ENCODE results near the gene NAIF1. TPM values are rescaled to one million over a fixed set of nuclear protein-coding genes. Genes with fewer than 3 reads are reported as not detected.
A peak's percentile ranks its signal among the peaks of the same experiment; 100 is the strongest.

NAIF1 gene
- total RNA-seq, 1 donor from 2014 or later, result 6.2 TPM

DNA sequence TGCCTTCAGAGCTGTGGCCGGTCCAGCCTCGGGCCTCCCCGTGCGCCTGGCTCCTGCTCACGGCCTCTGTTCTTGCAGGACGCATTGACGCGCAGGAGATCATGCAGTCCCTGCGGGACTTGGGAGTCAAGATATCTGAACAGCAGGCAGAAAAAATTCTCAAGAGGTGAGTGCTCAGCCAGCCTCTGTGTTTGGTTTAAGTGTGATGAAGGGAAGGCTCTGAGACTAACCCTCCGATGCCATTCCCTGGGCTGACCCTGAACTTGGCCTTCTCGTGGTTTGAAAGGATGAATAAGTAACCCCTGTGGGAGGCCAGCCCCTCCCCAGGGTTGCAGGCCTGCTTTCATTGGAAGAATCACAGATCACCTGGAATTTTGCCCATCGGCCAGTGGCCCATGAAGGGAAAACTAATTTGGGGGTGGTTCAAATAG is 34.1 kb upstream of the NAIF1 start:
- H3K9me3 Mint-ChIP-seq (ENCODE audit: unreplicated experiment), result peaks cover 14% of the 10 kb centered on the region
- H3K27me3 Mint-ChIP-seq (ENCODE audit: unreplicated experiment), result peaks cover 8% of the 10 kb centered on the region
- peak overlapping the region; percentile 92 for H3K4me3 Mint-ChIP-seq (ENCODE audit: unreplicated experiment)
- H3K27ac Mint-ChIP-seq (ENCODE audit: unreplicated experiment), result peak overlapping the region; percentile 11
- peaks cover 49% of the 10 kb centered on the region for H3K4me1 Mint-ChIP-seq (ENCODE audit: low read depth, unreplicated experiment)
- H3K36me3 Mint-ChIP-seq (ENCODE audit: unreplicated experiment), result no peaks in the 10 kb centered on the region
- DNase-seq, result no peak
- TF ChIP-seq, protein P1, sequence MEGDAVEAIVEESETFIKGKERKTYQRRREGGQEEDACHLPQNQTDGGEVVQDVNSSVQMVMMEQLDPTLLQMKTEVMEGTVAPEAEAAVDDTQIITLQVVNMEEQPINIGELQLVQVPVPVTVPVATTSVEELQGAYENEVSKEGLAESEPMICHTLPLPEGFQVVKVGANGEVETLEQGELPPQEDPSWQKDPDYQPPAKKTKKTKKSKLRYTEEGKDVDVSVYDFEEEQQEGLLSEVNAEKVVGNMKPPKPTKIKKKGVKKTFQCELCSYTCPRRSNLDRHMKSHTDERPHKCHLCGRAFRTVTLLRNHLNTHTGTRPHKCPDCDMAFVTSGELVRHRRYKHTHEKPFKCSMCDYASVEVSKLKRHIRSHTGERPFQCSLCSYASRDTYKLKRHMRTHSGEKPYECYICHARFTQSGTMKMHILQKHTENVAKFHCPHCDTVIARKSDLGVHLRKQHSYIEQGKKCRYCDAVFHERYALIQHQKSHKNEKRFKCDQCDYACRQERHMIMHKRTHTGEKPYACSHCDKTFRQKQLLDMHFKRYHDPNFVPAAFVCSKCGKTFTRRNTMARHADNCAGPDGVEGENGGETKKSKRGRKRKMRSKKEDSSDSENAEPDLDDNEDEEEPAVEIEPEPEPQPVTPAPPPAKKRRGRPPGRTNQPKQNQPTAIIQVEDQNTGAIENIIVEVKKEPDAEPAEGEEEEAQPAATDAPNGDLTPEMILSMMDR (IDR thresholded peaks at IDR 0.05; ENCODE audit: partially characterized antibody, unreplicated experiment), result no peak

DNA sequence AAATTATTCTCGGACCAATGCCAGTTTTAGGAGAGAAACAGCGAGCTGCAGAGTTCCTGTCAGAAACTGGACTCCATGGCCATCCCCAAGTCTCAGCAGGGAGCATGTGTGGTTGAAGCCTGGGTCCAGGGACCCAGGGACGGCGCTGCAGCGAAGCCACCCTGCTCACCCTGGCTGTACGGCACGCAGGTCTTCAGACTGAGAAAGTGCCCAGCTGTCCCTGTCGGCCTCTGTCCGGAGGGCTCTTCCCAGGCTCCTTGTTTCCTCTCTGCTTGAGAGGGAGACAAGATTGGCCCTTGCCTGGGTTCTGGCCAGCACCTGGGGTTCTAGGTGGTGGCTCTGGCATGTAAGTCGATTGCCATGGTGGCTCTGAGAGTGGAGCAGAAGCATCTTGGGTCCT is 33.5 kb upstream of the NAIF1 start:
- no peaks in the 10 kb centered on the region for H3K36me3 Mint-ChIP-seq (ENCODE audit: unreplicated experiment)
- DNase-seq, result no peak
- peak overlapping the region; percentile 92 for H3K4me3 Mint-ChIP-seq (ENCODE audit: unreplicated experiment)
- H3K9me3 Mint-ChIP-seq (ENCODE audit: unreplicated experiment), result peaks cover 14% of the 10 kb centered on the region
- TF ChIP-seq, protein P1 (IDR thresholded peaks at IDR 0.05; ENCODE audit: partially characterized antibody, unreplicated experiment), result no peak
- H3K27ac Mint-ChIP-seq (ENCODE audit: unreplicated experiment), result peak overlapping the region; percentile 62
- peaks cover 8% of the 10 kb centered on the region for H3K27me3 Mint-ChIP-seq (ENCODE audit: unreplicated experiment)
- peaks cover 49% of the 10 kb centered on the region for H3K4me1 Mint-ChIP-seq (ENCODE audit: low read depth, unreplicated experiment)

DNA sequence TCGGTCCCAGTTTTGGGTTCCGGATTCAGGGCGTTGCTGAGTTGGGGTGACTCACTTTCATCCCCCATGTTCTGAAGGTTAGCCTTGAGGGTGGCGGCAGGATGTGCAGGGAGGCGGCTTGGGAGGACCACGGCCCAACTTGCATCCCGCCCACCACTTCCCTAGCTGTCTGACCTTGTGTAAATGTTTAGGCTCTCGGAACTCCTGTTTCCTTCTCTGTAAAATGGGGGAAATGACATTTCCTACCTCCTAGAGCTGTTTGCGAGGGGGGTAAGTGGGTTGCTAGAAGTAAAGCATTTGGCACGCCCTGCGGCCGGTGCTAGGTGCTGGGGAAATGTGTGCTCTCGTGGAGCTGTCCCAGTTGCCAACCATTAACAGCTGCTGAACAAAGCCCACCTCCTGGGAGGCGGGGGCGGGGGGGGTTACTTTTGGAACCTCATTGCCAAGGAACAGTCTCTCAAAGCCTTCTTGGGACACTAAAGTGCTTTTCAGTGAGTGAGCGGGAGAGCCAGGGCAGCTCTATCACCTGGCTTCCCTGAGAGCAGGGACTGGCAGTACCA is 32.9 kb upstream of the NAIF1 start:
- H3K4me1 Mint-ChIP-seq (ENCODE audit: low read depth, unreplicated experiment), result peaks cover 49% of the 10 kb centered on the region

DNA sequence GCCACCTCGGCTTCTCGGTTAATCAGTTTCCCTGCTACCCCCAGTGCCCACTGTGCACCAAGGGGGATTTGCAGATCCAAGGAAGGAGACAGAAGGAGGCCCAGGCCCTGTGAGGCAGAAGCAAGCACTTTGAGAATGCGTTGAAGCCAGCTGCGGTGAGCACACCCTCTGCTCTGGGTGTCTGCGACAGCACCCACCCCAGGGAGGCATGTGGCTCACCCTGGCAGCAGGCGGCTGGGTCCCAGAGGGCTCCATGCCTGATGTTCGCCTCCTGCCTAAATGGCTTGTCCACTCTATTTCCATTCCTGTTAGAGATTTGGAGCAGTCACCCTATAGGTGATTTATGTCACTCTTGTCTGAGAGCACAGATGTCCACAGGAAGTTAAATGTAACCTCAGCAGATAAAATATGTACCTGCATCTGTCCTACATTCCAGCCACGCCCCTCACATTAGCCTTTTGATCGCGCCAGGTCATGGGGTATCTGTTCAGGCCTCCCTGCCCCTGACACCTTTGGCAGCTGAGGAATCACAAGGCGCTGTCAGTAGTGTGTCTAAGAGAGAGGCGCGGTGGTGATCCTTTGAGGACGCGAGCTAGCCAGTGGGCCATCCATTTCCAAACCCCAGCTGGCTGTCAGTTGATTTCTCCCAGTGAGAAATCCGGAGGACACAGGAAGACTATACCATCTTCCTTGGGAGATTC is 32.3 kb upstream of the NAIF1 start:
- Mint-ChIP-seq H3K9me3 (ENCODE audit: unreplicated experiment) (peaks cover 13% of the 10 kb centered on the region), H3K36me3 (ENCODE audit: unreplicated experiment) (no peaks in the 10 kb centered on the region), H3K4me1 (ENCODE audit: low read depth, unreplicated experiment) (peaks cover 52% of the 10 kb centered on the region), H3K27me3 (ENCODE audit: unreplicated experiment) (peaks cover 8% of the 10 kb centered on the region), H3K27ac (ENCODE audit: unreplicated experiment) (peak overlapping the region; percentile 90), H3K4me3 (ENCODE audit: unreplicated experiment) (peak overlapping the region; percentile 92)
- no peak for DNase-seq
- TF ChIP-seq, protein P1 (IDR thresholded peaks at IDR 0.05; ENCODE audit: partially characterized antibody, unreplicated experiment), result no peak

More for the DNA sequence above, 32.9 kb upstream of the NAIF1 start:
- Mint-ChIP-seq H3K4me3 (ENCODE audit: unreplicated experiment) (peak overlapping the region; percentile 92), H3K36me3 (ENCODE audit: unreplicated experiment) (no peaks in the 10 kb centered on the region), H3K27ac (ENCODE audit: unreplicated experiment) (peak overlapping the region; percentile 62), H3K9me3 (ENCODE audit: unreplicated experiment) (peaks cover 14% of the 10 kb centered on the region), H3K27me3 (ENCODE audit: unreplicated experiment) (peaks cover 8% of the 10 kb centered on the region)
- TF ChIP-seq, protein P1 (IDR thresholded peaks at IDR 0.05; ENCODE audit: partially characterized antibody, unreplicated experiment), result no peak
- no peak for DNase-seq

Data from glutamatergic neuron (in vitro differentiated cells).